22Rv1 (cell line): ENCODE results near the gene SLC7A5.

Experiments used
- ZFX ChIP-seq: fragments of 450-650 bp; IDR thresholded peaks from 2 replicates; pipeline ENCODE4 v1.6.1; 2017; ENCODE audit warnings: antibody characterized with exemption, borderline replicate concordance
- TF ChIP-seq, protein P1 (sequence below): fragments of 450-650 bp; IDR thresholded peaks from 2 replicates; pipeline ENCODE4 v1.5.1; 2017; ENCODE audit warnings: mild to moderate bottlenecking

DNA sequence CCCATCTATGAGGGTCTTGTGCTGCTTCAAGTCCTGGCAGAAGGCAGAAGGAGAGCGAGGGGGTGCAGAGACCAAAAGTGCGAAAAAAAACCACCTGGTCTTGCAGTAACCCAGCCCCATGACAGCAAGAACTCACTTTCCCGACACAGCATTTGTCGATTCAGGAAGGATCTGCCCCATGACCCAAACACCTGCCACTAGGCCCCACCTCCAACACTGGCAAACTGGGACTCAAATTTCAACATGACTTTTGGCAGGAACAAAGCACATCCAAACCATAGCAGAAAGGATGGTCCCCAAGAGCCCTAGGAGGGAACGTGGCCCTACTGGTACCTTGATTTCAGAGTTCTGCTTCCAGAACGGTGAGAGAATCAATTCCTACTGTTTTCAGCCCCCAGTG is 68.8 kb downstream of the SLC7A5 start:
- TF ChIP-seq, protein P1, sequence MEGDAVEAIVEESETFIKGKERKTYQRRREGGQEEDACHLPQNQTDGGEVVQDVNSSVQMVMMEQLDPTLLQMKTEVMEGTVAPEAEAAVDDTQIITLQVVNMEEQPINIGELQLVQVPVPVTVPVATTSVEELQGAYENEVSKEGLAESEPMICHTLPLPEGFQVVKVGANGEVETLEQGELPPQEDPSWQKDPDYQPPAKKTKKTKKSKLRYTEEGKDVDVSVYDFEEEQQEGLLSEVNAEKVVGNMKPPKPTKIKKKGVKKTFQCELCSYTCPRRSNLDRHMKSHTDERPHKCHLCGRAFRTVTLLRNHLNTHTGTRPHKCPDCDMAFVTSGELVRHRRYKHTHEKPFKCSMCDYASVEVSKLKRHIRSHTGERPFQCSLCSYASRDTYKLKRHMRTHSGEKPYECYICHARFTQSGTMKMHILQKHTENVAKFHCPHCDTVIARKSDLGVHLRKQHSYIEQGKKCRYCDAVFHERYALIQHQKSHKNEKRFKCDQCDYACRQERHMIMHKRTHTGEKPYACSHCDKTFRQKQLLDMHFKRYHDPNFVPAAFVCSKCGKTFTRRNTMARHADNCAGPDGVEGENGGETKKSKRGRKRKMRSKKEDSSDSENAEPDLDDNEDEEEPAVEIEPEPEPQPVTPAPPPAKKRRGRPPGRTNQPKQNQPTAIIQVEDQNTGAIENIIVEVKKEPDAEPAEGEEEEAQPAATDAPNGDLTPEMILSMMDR, result no peak
- no peak for TF ChIP-seq ZFX
